M059J (cell line): ENCODE results near the gene C16orf87. TPM values are rescaled to one million over a fixed set of nuclear protein-coding genes. Genes with fewer than 3 reads are reported as not detected.
A peak's percentile ranks its signal among the peaks of the same experiment; 100 is the strongest.
"Not testable (repeated sequence)": the region's sequence is repeated elsewhere in the genome, so short reads cannot be mapped to it uniquely, and the experiment has no call there.

ENCODE experiments used
- DNase-seq: peaks from one replicate; pipeline ENCODE4 v3.0.0-alpha.2; 2012; ENCODE audit warnings: low read depth
- total RNA-seq: library from RNA; depleted of rRNA; stranded (reverse); fragments of >200 nt; shearing (Covaris generic); gene quantifications from 2 replicates; pipeline ENCODE4 v1.2.3, GENCODE V29; 2014

The C16orf87 gene
- total RNA-seq, 1 experiment from 2014 or later: 21.6 TPM

GRCh38 chr16:46800494-46800893, 30.5 kb downstream of the C16orf87 start:
- DNase-seq: no peak

- no peak for DNase-seq
Measured at GRCh38 chr16:46797501-46797900, 33.5 kb downstream of the C16orf87 start.

- no peak for DNase-seq
Measured at GRCh38 chr16:46796764-46797269, 34.2 kb downstream of the C16orf87 start.

GRCh38 chr16:46793841-46794240, 37.1 kb downstream of the C16orf87 start:
- no peak for DNase-seq

DNA sequence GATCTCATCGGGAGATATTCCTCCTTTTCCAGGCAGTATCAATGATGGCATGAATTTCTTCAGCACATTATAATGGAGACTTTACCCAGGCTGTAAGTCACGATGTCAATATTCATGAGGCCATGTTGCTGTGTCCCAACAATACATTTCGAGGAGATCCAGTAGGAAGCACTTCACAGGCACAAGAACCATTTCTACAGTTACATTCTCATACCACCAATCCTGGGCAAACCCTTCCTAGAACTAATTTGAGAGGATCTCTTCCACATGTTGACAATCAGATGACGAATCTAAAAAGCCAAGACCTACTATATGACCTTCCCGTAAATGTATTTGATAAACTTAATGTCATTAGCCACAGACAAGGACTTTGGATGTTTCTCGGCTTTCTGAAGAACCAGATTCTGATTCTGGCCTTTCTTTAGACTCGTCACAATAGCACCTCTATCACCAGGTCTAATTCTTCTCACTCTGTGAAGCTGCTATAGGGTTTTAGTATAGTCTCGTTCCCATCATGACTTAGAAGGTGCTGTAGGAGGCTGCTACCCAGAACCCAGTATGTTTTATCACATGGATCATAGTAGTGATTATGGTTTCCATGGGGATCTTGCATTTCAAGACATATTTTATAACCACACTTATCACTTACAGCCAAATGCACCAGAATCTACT, 40.2 kb downstream of the C16orf87 start:
- DNase-seq: no peak

- peak; percentile 41 for DNase-seq
Measured at GRCh38 chr16:46789499-46790414, 41.2 kb downstream of the C16orf87 start.

- DNase-seq: no peak
Measured at GRCh38 chr16:46788891-46789474, 42.0 kb downstream of the C16orf87 start.

GRCh38 chr16:46787909-46788308, 43.1 kb downstream of the C16orf87 start:
- DNase-seq: no peak

DNA sequence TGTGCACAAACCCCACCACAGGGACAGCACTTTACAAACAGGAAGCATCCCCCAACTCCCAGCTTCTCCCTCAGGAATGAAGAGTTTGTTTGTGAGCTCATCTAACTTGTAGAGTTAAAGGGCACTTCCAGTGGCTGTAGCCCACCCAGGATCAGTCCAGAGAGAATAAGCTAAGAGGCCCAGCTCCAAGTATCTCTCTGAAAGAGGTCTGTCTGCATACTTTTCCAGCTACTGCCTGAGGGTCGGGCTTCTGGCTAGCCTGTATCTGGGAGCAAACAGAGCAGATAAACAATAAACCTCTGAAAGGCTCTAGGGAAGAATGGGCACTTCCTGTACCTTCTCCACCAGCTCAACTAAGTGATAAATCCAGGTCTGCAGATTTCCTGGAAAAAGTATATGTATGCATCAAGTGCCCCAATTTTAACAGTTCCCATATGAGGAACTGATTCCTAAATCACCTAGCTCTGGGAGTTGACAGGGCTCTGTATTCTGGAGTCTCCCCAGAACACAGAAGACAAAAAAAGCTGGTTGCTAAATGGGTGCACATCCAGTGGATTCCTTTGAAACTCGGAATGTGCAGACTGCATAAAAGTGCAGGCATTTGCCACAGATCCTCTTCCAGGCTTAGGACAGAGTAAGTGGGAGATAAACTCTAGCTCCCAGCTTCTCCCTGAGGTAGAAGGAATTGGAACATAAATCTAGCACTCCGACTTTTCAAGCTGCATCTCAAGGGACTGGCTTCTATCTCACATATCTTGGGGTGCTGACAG, 45.7 kb downstream of the C16orf87 start:
- DNase-seq: no peak

DNA sequence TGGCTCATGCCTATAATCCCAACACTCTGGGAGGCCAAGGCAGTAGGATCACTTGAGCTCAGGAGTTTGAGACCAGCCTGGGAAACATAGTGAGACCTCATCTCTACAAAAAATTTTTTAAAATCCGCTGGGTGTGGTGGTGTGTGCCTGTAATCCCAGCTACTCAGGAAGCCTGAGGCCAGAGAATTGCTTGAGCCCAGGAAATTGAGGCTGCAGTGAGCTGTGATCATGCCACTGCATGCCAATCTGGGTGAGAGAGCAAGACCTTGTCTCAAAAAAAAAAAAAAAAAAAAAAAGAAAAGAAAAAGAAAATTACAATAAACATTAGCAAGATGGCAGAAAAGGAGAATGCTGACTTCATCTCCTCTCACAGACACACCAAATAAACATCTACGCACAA, 46.4 kb downstream of the C16orf87 start:
- DNase-seq: not testable (repeated sequence)

- no peak for DNase-seq
Measured at GRCh38 chr16:46783800-46784199, 47.2 kb downstream of the C16orf87 start.

- DNase-seq: no peak
Measured at GRCh38 chr16:46782320-46782719, 48.7 kb downstream of the C16orf87 start.

- no peak for DNase-seq
Measured at GRCh38 chr16:46777804-46778203, 53.2 kb downstream of the C16orf87 start.

DNA sequence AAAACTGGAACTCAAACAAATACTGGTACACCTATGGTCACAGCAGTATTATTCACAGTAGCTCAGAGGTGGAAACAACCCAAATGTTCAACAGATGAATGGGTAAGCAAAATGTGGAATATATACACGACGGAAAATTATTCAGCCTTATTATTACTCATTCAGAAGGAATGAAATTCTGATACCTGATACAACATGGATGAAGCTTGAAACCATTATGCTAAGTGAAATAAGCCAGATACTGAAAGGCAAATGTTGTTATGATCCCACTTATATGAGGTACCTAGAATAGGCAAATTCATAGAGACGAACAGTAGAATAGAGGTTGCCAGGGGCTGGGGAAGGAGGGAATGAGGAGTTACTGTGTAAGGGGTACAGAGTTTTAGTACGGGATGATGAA, 55.8 kb downstream of the C16orf87 start:
- no peak for DNase-seq

DNA sequence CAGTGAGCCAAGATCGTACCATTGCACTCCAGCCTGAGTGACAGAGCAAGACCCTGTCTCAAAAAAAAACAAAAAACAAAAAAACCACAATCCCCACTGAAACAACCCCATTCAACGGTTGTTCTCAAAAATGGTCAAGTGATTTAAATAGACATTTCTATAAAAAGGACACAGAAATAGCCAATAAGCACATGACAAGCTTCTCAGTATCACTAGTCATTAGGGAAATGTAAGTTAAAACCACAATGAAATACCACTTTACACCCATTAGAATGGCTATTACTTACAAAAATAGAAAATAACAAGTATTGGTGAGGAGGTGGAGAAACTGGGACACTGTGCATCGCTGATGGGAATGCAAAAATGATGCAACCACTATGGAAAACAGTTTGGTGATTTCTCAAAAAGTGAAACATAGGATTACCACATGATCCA, 56.2 kb downstream of the C16orf87 start:
- no peak for DNase-seq

GRCh38 chr16:46772463-46772862, 58.5 kb downstream of the C16orf87 start:
- no peak for DNase-seq

- DNase-seq: no peak
Measured at GRCh38 chr16:46768809-46769208, 62.2 kb downstream of the C16orf87 start.

GRCh38 chr16:46765050-46765449, 65.9 kb downstream of the C16orf87 start:
- DNase-seq: peak; percentile 87

DNA sequence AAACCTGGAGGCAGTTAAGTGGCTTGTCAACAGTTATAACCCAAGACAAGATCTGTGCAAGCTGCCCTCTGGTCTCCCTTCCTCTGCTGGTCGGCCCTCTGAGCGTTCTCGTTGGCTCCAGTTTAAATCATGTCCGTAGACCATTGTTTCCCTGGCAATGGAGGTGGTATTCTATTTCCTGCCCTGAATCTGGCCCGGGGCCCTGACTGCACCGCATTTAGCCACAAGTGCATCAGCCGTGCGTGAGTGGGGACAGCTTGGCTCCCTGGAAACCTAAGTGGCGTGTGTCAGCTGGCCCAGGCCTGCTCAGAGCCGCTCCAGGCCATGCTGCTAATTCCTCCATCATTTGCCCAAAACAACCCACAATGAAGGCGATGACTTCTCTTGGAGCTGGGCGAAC, 67.8 kb downstream of the C16orf87 start:
- peak; percentile 51 for DNase-seq

GRCh38 chr16:46762583-46762982, 68.4 kb downstream of the C16orf87 start:
- DNase-seq: no peak

DNA sequence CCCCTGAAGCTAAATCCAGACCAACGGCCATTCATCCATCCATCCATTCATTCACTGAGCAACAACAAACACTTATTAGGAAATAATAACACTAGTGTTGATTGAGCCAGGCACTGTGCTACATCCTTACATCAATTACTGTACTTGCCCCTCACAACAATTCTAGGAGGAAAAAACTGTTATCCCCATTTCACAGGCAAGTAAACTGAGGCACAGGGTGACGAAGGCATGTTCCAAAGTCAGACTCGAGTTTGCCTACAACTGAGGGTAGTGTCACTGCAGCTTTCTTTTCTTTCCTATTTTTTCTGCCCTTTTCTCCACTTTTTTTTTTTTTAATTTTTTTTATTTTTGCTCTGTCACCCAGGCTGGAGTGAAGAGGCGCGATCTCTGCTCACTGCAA, 71.7 kb downstream of the C16orf87 start:
- DNase-seq: no peak
